H1 (cell line): ENCODE data around the gene XIRP1. TPM values are rescaled to one million over a fixed set of nuclear protein-coding genes. Genes with fewer than 3 reads are reported as not detected.

Experiments
- CTCF ChIA-PET: fragments of 300-600 bp; sonication (Branson Sonifier 250); formaldehyde crosslinking; loops from one replicate; lab custom pipeline; 2021; ENCODE audit not compliant: partially characterized antibody; lab: Charles Lee
- POLR2A ChIA-PET: fragments of 300-600 bp; sonication (Branson Sonifier 250); formaldehyde crosslinking; loops from one replicate; lab custom pipeline; 2021; ENCODE audit warnings: inconsistent platforms; ENCODE audit not compliant: partially characterized antibody; lab: Charles Lee
- DNase-seq, 2 experiments: peaks; one replicate each; pipeline versions ENCODE4 v3.0.0 to v3.0.0-alpha.2; 2010 to 2022; ENCODE audit warnings: low spot score in 2 of 2, low read depth in 1 of 2, mixed read lengths in 1 of 2
- FAIRE-seq: peaks from 2 replicates; lab custom pipeline; 2011; peaks lifted over from hg19 to GRCh38; lab: Jason Lieb, UNC
- H2AFZ ChIP-seq: 2 replicates; pipeline ENCODE4 v1.8.1; 2012; ENCODE audit warnings: low read length, inconsistent platforms
- H2AK5ac ChIP-seq: 2 replicates; pipeline ENCODE4 v1.6.1; 2013; ENCODE audit warnings: low read depth, low read length
- H2BK120ac ChIP-seq: replicated peaks from 2 replicates; pipeline ENCODE3; 2013; ENCODE audit warnings: low read depth, low read length, inconsistent platforms
- H2BK12ac ChIP-seq: 2 replicates; pipeline ENCODE4 v1.6.1; 2013; ENCODE audit warnings: low read depth, low read length
- H2BK15ac ChIP-seq: 2 replicates; pipeline ENCODE4 v1.6.1; 2013; ENCODE audit warnings: low read length
- H2BK20ac ChIP-seq: 2 replicates; pipeline ENCODE4 v1.6.1; 2013; ENCODE audit warnings: low read length
- H2BK5ac ChIP-seq: 2 replicates; pipeline ENCODE4 v1.6.1; 2013; ENCODE audit warnings: low read depth, low read length
- H3K14ac ChIP-seq: 2 replicates; pipeline ENCODE4 v1.6.1; 2013; ENCODE audit warnings: inconsistent platforms; ENCODE audit not compliant: insufficient read length
- H3K18ac ChIP-seq: 2 replicates; pipeline ENCODE4 v1.6.1; 2013; ENCODE audit warnings: low read length; ENCODE audit errors: extremely low read depth
- H3K23ac ChIP-seq: 2 replicates; pipeline ENCODE4 v1.6.1; 2013; ENCODE audit warnings: inconsistent platforms; ENCODE audit not compliant: insufficient read length
- H3K23me2 ChIP-seq: 2 replicates; pipeline ENCODE4 v1.6.1; 2013; ENCODE audit warnings: low read depth, low read length
- H3K27ac ChIP-seq: 2 replicates; pipeline ENCODE4 v1.6.1; 2011; ENCODE audit warnings: low read depth, low read length, inconsistent platforms
- H3K27me3 ChIP-seq, 4 experiments: replicated peaks in 1 of 4; 1 replicate in 1 of 4; 2 replicates in 3 of 4; pipeline versions ENCODE4 v1.6.1 to v1.8.1; 2011 to 2013; ENCODE audit warnings: low read length in 3 of 4, mild to moderate bottlenecking in 3 of 4, inconsistent platforms in 2 of 4, mixed read lengths in 2 of 4, moderate library complexity in 1 of 4; ENCODE audit not compliant: control insufficient read depth in 3 of 4, insufficient read depth in 3 of 4; ENCODE audit errors: extremely low read depth in 1 of 4
- H3K36me3 ChIP-seq, 4 experiments: 2 replicates each; pipeline versions ENCODE4 v1.6.1 to v1.8.1; 2011 to 2013; ENCODE audit warnings: mild to moderate bottlenecking in 4 of 4, low read length in 3 of 4, moderate library complexity in 2 of 4, control low read depth in 1 of 4, inconsistent platforms in 1 of 4; ENCODE audit not compliant: insufficient read depth in 4 of 4, control insufficient read depth in 2 of 4
- H3K4ac ChIP-seq: replicated peaks from 2 replicates; pipeline ENCODE3; 2013; ENCODE audit warnings: low read length, low read depth, mixed read lengths, inconsistent platforms; ENCODE audit not compliant: insufficient read length
- H3K4me1 ChIP-seq, 4 experiments: replicated peaks in 1 of 4; 1 replicate in 1 of 4; 2 replicates in 3 of 4; pipeline versions ENCODE4 v1.6.1 to v1.8.1; 2011 to 2013; ENCODE audit warnings: low read length in 3 of 4, inconsistent platforms in 2 of 4, mixed read lengths in 1 of 4; ENCODE audit not compliant: insufficient read depth in 4 of 4, control insufficient read depth in 3 of 4
- H3K4me2 ChIP-seq, 2 experiments: 2 replicates each; pipeline versions ENCODE4 v1.6.1 to v1.8.1; 2011 to 2013; ENCODE audit warnings: low read depth in 2 of 2, low read length in 2 of 2, control low read depth in 1 of 2, inconsistent platforms in 1 of 2, mild to moderate bottlenecking in 1 of 2; ENCODE audit not compliant: insufficient read depth in 1 of 2
- H3K4me3 ChIP-seq, 4 experiments: fragments of 200-600, 300-600 bp in 1 of 4; sonication (generic), shearing (Covaris generic), sonication (Bioruptor Twin) in 1 of 4; 2 replicates each; pipeline versions ENCODE4 v1.5.1 to v1.8.1; 2011 to 2016; ENCODE audit warnings: low read length in 4 of 4, low read depth in 3 of 4, control low read depth in 2 of 4, inconsistent platforms in 2 of 4, mild to moderate bottlenecking in 2 of 4, mixed read lengths in 1 of 4, moderate library complexity in 1 of 4; ENCODE audit not compliant: insufficient read depth in 2 of 4; ENCODE audit errors: extremely low read depth in 1 of 4
- H3K56ac ChIP-seq: replicated peaks from 2 replicates; pipeline ENCODE3; 2013; ENCODE audit warnings: low read depth, mild to moderate bottlenecking, mixed read lengths, low read length, inconsistent platforms; ENCODE audit not compliant: insufficient read length
- H3K79me1 ChIP-seq: 2 replicates; pipeline ENCODE4 v1.6.1; 2013; ENCODE audit warnings: low read depth, low read length, control low read depth
- H3K79me2 ChIP-seq, 2 experiments: 2 replicates each; pipeline versions ENCODE4 v1.6.1 to v1.8.1; 2012 to 2013; ENCODE audit warnings: low read length in 2 of 2, mild to moderate bottlenecking in 2 of 2, inconsistent platforms in 1 of 2; ENCODE audit not compliant: insufficient read depth in 2 of 2, control insufficient read depth in 1 of 2
- H3K9ac ChIP-seq, 4 experiments: replicated peaks in 1 of 4; 1 replicate in 1 of 4; 2 replicates in 3 of 4; pipeline versions ENCODE4 v1.6.1 to v1.8.1; 2011 to 2013; ENCODE audit warnings: low read depth in 3 of 4, low read length in 3 of 4, control low read depth in 2 of 4, mild to moderate bottlenecking in 2 of 4, moderate library complexity in 2 of 4, inconsistent platforms in 1 of 4; ENCODE audit errors: extremely low read depth in 1 of 4
- H3K9me3 ChIP-seq, 2 experiments: 2 replicates each; pipeline versions ENCODE4 v1.6.1 to v1.8.1; 2012 to 2013; ENCODE audit warnings: mild to moderate bottlenecking in 2 of 2, moderate library complexity in 2 of 2, control low read depth in 1 of 2, inconsistent platforms in 1 of 2, low read depth in 1 of 2, low read length in 1 of 2, mixed read lengths in 1 of 2; ENCODE audit not compliant: insufficient read depth in 2 of 2
- H4K20me1 ChIP-seq, 2 experiments: replicated peaks in 1 of 2; 2 replicates each; pipeline versions ENCODE3 to v1.8.1; 2011 to 2013; ENCODE audit warnings: inconsistent platforms in 2 of 2, low read length in 2 of 2, mild to moderate bottlenecking in 1 of 2; ENCODE audit not compliant: insufficient read depth in 2 of 2, control insufficient read depth in 1 of 2
- H4K5ac ChIP-seq: 2 replicates; pipeline ENCODE4 v1.6.1; 2013; ENCODE audit warnings: low read length, low read depth, mixed read lengths, inconsistent platforms; ENCODE audit not compliant: insufficient read length
- H4K8ac ChIP-seq: 2 replicates; pipeline ENCODE4 v1.8.0; 2013; ENCODE audit warnings: mild to moderate bottlenecking, moderate library complexity, low read length, inconsistent platforms; ENCODE audit not compliant: insufficient read depth; ENCODE audit errors: extremely low read depth
- H4K91ac ChIP-seq: replicated peaks from 2 replicates; pipeline ENCODE3; 2013; ENCODE audit warnings: low read length, mixed read lengths, inconsistent platforms; ENCODE audit not compliant: insufficient read length
- ATF3 ChIP-seq: IDR thresholded peaks from 2 replicates; pipeline ENCODE4 v1.6.1; 2011; ENCODE audit warnings: low read depth, mild to moderate bottlenecking, low read length; ENCODE audit not compliant: insufficient read depth
- BRCA1 ChIP-seq: IDR thresholded peaks from 2 replicates; pipeline ENCODE4 v1.6.1; 2012; ENCODE audit warnings: low read depth, low read length, improper control_type of control experiment
- HDAC2 ChIP-seq, 2 experiments: fragments of 300-600 bp in 1 of 2; sonication (generic) in 1 of 2; IDR thresholded peaks; 2 replicates each; pipeline ENCODE4 v1.6.1; 2011 to 2012; ENCODE audit warnings: low read depth in 2 of 2, low read length in 2 of 2, mild to moderate bottlenecking in 2 of 2, moderate library complexity in 2 of 2, borderline replicate concordance in 1 of 2, inconsistent platforms in 1 of 2
- JUND ChIP-seq: IDR thresholded peaks from 2 replicates; pipeline ENCODE4 v1.6.1; 2011; ENCODE audit warnings: mild to moderate bottlenecking, improper control_type of control experiment, low read length
- KDM1A ChIP-seq: fragments of 200-600, 300-600 bp; sonication (generic); IDR thresholded peaks from 2 replicates; pipeline ENCODE4 v1.7.1; 2016; ENCODE audit warnings: mild to moderate bottlenecking, low read length, borderline replicate concordance
- NRF1 ChIP-seq: IDR thresholded peaks from 2 replicates; pipeline ENCODE4 v1.6.1; 2011; ENCODE audit warnings: mild to moderate bottlenecking, low read depth, low read length, improper control_type of control experiment
- RBBP5 ChIP-seq: IDR thresholded peaks from 2 replicates; pipeline ENCODE4 v1.7.1; 2012; ENCODE audit warnings: low read depth, mild to moderate bottlenecking, inconsistent platforms, low read length, moderate library complexity, borderline replicate concordance
- SIN3A ChIP-seq, 2 experiments: IDR thresholded peaks in 1 of 2; conservative IDR thresholded peaks in 1 of 2; 2 replicates each; pipeline ENCODE4 v1.6.1; 2011 to 2012; ENCODE audit warnings: low read length in 2 of 2, improper control_type of control experiment in 1 of 2, low read depth in 1 of 2, mild to moderate bottlenecking in 1 of 2
- SP4 ChIP-seq: IDR thresholded peaks from 2 replicates; pipeline ENCODE4 v1.6.1; 2012; ENCODE audit warnings: low read length, inconsistent platforms
- SRF ChIP-seq: IDR thresholded peaks from 2 replicates; pipeline ENCODE4 v1.6.1; 2011; ENCODE audit warnings: mild to moderate bottlenecking, low read depth, low read length, moderate library complexity
- TAF7 ChIP-seq: optimal IDR thresholded peaks from 2 replicates; pipeline ENCODE3; 2011; ENCODE audit warnings: low read depth, mild to moderate bottlenecking, inconsistent platforms, low read length, moderate library complexity, borderline replicate concordance
- WGBS, 2 experiments: shearing (Covaris generic) in 1 of 2; methylation state at CpG; one replicate each; pipeline versions ENCODE4 v1.1.6 to v1.1.7; 2013 to 2015; ENCODE audit warnings: low lambda C conversion rate in 2 of 2, mixed read lengths in 2 of 2, inconsistent platforms in 1 of 2, low coverage in 1 of 2, missing lambda C conversion rate in 1 of 2; ENCODE audit not compliant: insufficient replicate concordance in 2 of 2, insufficient coverage in 1 of 2, insufficient read length in 1 of 2; ENCODE audit errors: extremely low coverage in 1 of 2, missing lambda C conversion rate in 1 of 2; 5-methylcytosine and 5-hydroxymethylcytosine counted together
- polyA plus RNA-seq, 7 experiments: library from polyadenylated mRNA; depleted of rRNA in 3 of 7; stranded (reverse) in 5 of 7; unstranded in 2 of 7; fragments of >200 nt in 5 of 7; fragments of 200-250 nt in 2 of 7; gene quantifications; 1 replicate in 5 of 7; 2 replicates in 1 of 7; 4 replicates in 1 of 7; pipeline versions ENCODE4 v1.2.1 to v1.2.3, GENCODE V29; 2011 to 2013; ENCODE audit warnings: missing spikeins in 2 of 7, mixed read lengths in 2 of 7
- total RNA-seq: library from RNA; stranded (reverse); fragmentation: NEBNext Ultra II Directional; extraction: Animal tissue kit (Norgen Biotek cat#: 25700); gene quantifications from 2 replicates; pipeline ENCODE4 v1.2.1, GENCODE V29; 2021

Gene XIRP1
- total and polyA plus RNA-seq, 2 of the 8 experiments (the other 6 are each of a cell fraction or from before 2014, with no cell fraction given) = not detected

GRCh38 chr3:39149059-39149455 lies 43.3 kb downstream of the XIRP1 start:
- Histone ChIP-seq H2BK15ac (peak overlapping the region; percentile 61; the same call in 1 of the 2 replicates), H3K4me1 (peaks cover 17 to 54% (median 36%) of the 10 kb centered on the region in 4 experiments), H3K27ac (no peak overlapping the region), H3K23ac (no peak overlapping the region), H2BK5ac (0 out of 2 replicates have a peak overlapping the region, but pooled peaks have one; percentile 96), H4K20me1 (peaks cover 7 to 36% of the 10 kb centered on the region in 2 experiments), H3K4ac (no peak overlapping the region), H2BK12ac (no peak overlapping the region), H3K9ac (no peak overlapping the region), H2BK120ac (no peak overlapping the region), H3K4me3 (no peak overlapping the region), H3K79me1 (peaks cover 16% of the 10 kb centered on the region; the same call in 1 of the 2 replicates), H4K8ac (no peak overlapping the region), H2AK5ac (no peak overlapping the region), H3K9me3 (no peaks in the 10 kb centered on the region)
- no peak for FAIRE-seq
- POLR2A ChIA-PET = interaction anchor here (2.9 kb wide), 1 partner anchor 8 kb away, joined by 16 read pairs; no protein-coding TSS in a partner anchor
- WGBS, 2 experiments = 80% methylated on average over 4 of the region's 4 CpGs; no CpG with 5 or more reads in 1 of the 2 experiments
- TF ChIP-seq JUND (no peak), ATF3 (no peak), HDAC2 (IDR thresholded peaks at IDR 0.05; ENCODE audit: borderline replicate concordance in 1 of 2, low read depth in 2 of 2, low read length in 2 of 2) (no peak), NRF1 (no peak), KDM1A (no peak), SRF (no peak), TAF7 (no peak), RBBP5 (no peak), SIN3A (conservative IDR thresholded peaks at IDR 0.05 in 1 of 2, IDR thresholded peaks at IDR 0.05 in 1 of 2; ENCODE audit: low read depth in 1 of 2, low read length in 2 of 2) (no peak), BRCA1 (no peak), SP4 (no peak)
- TF ChIP-seq, all 59 proteins: peak for 0
- Histone ChIP-seq H3K23me2 (peaks cover 17% of the 10 kb centered on the region), H2AFZ (no peak overlapping the region), H3K56ac (no peak overlapping the region), H3K18ac (peak overlapping the region; percentile 2; the same call in 1 of the 2 replicates), H3K79me2 (peaks cover 14 to 44% of the 10 kb centered on the region in 2 experiments), H3K14ac (no peak overlapping the region), H3K36me3 (peaks cover 3 to 22% (median 9%) of the 10 kb centered on the region in 4 experiments; a peak in 5 of 8 replicates), H2BK20ac (no peak overlapping the region), H4K5ac (no peak overlapping the region), H3K27me3 (no peaks in the 10 kb centered on the region), H3K4me2 (peak overlapping the region in 1 of 2 experiments; percentile 9; a peak in 2 of 4 replicates), H4K91ac (no peak overlapping the region)
- DNase-seq = no peak
- CTCF ChIA-PET = interaction anchor here (0.6 to 2.2 kb wide), 4 partner anchors 8 to 40 kb away, joined by 3 to 8 read pairs (median 4); no protein-coding TSS in a partner anchor
